GM12878 (cell line): ENCODE data around the gene KCNB1. TPM values are rescaled to one million over a fixed set of nuclear protein-coding genes. Genes with fewer than 3 reads are reported as not detected.

Experiments used
- ATAC-seq: fragments of 200-7000 bp; cut with Tn5 transposase; 3 replicates; pipeline ENCODE4 v1.9.1; 2020; ENCODE audit warnings: mild to moderate bottlenecking, moderate library complexity
- BruUV-seq: library from RNA; stranded (reverse); fragments of 400-500 nt; replicated peaks from 2 replicates; lab custom pipeline; 2021; lab: Mats Ljungman, UMichigan
- CTCF ChIA-PET: fragments of 300-600 bp; sonication (Branson Sonifier 250); formaldehyde crosslinking; extraction: SDS; loops from one replicate; lab custom pipeline; 2021; ENCODE audit warnings: inconsistent platforms; lab: Yijun Ruan, JAX
- POLR2A ChIA-PET: fragments of 350-600 bp; formaldehyde crosslinking; extraction: SDS; loops from one replicate; lab custom pipeline; 2021; ENCODE audit warnings: inconsistent platforms; lab: Charles Lee
- RAD21 ChIA-PET: fragments of 300-600 bp; sonication (Branson Sonifier 250); formaldehyde crosslinking; loops from one replicate; lab custom pipeline; 2023; ENCODE audit warnings: antibody characterized with exemption; ENCODE audit not compliant: unreplicated experiment; lab: Charles Lee
- SMC1A ChIA-PET: fragments of 300-600 bp; sonication (Branson Sonifier 250); formaldehyde crosslinking; loops from one replicate; lab custom pipeline; 2023; ENCODE audit not compliant: unreplicated experiment, uncharacterized antibody; lab: Charles Lee
- DNase-seq: peaks from one replicate; pipeline ENCODE4 v3.0.0-alpha.2; 2011; ENCODE audit warnings: low read depth, low spot score
- FAIRE-seq: peaks from 3 replicates; lab custom pipeline; 2011; peaks lifted over from hg19 to GRCh38; lab: Jason Lieb, UNC
- H2AFZ ChIP-seq: 2 replicates; pipeline ENCODE4 v1.6.0; 2011; ENCODE audit warnings: low read depth, low read length, control low read depth; ENCODE audit not compliant: control insufficient read depth
- H3K27ac ChIP-seq: 2 replicates; pipeline ENCODE4 v1.5.1; 2011; ENCODE audit warnings: control low read depth; ENCODE audit not compliant: control insufficient read depth, insufficient read depth
- H3K27me3 ChIP-seq, 2 experiments: replicated peaks in 1 of 2; 2 replicates each; pipeline versions ENCODE4 v1.6.0 to v1.6.1; 2011; ENCODE audit warnings: low read length in 1 of 2; ENCODE audit not compliant: control insufficient read depth in 2 of 2, insufficient read depth in 2 of 2
- H3K36me3 ChIP-seq, 2 experiments: 2 replicates each; pipeline ENCODE4 v1.5.1; 2011; ENCODE audit warnings: low read length in 1 of 2; ENCODE audit not compliant: control insufficient read depth in 2 of 2, insufficient read depth in 2 of 2
- H3K4me1 ChIP-seq: 2 replicates; pipeline ENCODE4 v1.6.1; 2011; ENCODE audit warnings: mild to moderate bottlenecking, low read length, moderate library complexity, mixed read lengths; ENCODE audit not compliant: control insufficient read depth, insufficient read depth
- H3K4me2 ChIP-seq: 2 replicates; pipeline ENCODE4 v1.6.0; 2011; ENCODE audit warnings: control low read depth; ENCODE audit not compliant: control insufficient read depth, insufficient read depth
- H3K4me3 ChIP-seq: fragments of 200-600 bp; sonication (generic); 2 replicates; pipeline ENCODE4 v1.5.1; 2016
- H3K79me2 ChIP-seq: 2 replicates; pipeline ENCODE4 v1.6.0; 2011; ENCODE audit warnings: low read length; ENCODE audit not compliant: control insufficient read depth, insufficient read depth
- H3K9ac ChIP-seq: 2 replicates; pipeline ENCODE4 v1.8.0; 2011; ENCODE audit warnings: low read length, control low read depth, mixed read lengths; ENCODE audit not compliant: control insufficient read depth, insufficient read depth
- H3K9me3 ChIP-seq: replicated peaks from 3 replicates; pipeline ENCODE4 v1.5.1; 2011; ENCODE audit warnings: mild to moderate bottlenecking, low read length; ENCODE audit not compliant: control insufficient read depth, insufficient read depth
- H4K20me1 ChIP-seq: 2 replicates; pipeline ENCODE4 v1.6.0; 2011; ENCODE audit not compliant: control insufficient read depth, insufficient read depth
- RFX5 ChIP-seq: IDR thresholded peaks from 2 replicates; pipeline ENCODE4 v1.6.1; 2011; ENCODE audit warnings: low read depth, low read length, improper control_type of control experiment
- WGBS: methylation state at CpG from one replicate; pipeline ENCODE4 v1.1.6; 2016; ENCODE audit warnings: low lambda C conversion rate; ENCODE audit not compliant: insufficient replicate concordance, insufficient coverage; ENCODE audit errors: missing lambda C conversion rate; 5-methylcytosine and 5-hydroxymethylcytosine counted together
- in situ Hi-C: fragments of 300-500 bp; cut with MboI; formaldehyde crosslinking; loops from 9 replicates; pipeline ENCODE4 v1.14.3; 2018; ENCODE audit warnings: mixed read lengths
- intact Hi-C: fragments of 100-400 bp; cut with micrococcal nuclease; formaldehyde crosslinking; loops from one replicate; pipeline ENCODE4 v1.14.2; 2022; ENCODE audit not compliant: unreplicated experiment
- polyA plus RNA-seq, 11 experiments: library from polyadenylated mRNA; depleted of rRNA in 4 of 11; unstranded in 6 of 11; stranded (reverse) in 5 of 11; fragments of >200 nt; fragmentation: Nextera tagmentation in 4 of 11; fragmentation: Illumina TruSeq in 1 of 11; extraction: Ambion mirVana in 4 of 11; extraction: Trizol in 1 of 11; gene quantifications; 1 replicate in 1 of 11; 2 replicates in 10 of 11; pipeline versions ENCODE4 v1.2.1 to v1.2.3, GENCODE V29; 2011 to 2016; ENCODE audit warnings: inconsistent platforms in 2 of 11, missing spikeins in 2 of 11, low read depth in 1 of 11
- total RNA-seq, 4 experiments: library from RNA; depleted of rRNA in 3 of 4; stranded (reverse); fragments of >200 nt in 3 of 4; fragmentation: Illumina TruSeq in 1 of 4; extraction: Trizol in 1 of 4; gene quantifications; 2 replicates each; pipeline versions ENCODE4 v1.2.1 to v1.2.3, GENCODE V29; 2013 to 2021
- TF ChIP-seq, protein P1 (sequence below): IDR thresholded peaks from 2 replicates; pipeline ENCODE4 v1.6.1; 2012; ENCODE audit warnings: low read length, inconsistent platforms

Gene KCNB1
- total and polyA plus RNA-seq, 10 of the 15 experiments (the other 5 are each of a cell fraction or from before 2014, with no cell fraction given), result 0.02 to 0.08 (median 0.03) TPM; not detected in 7

DNA sequence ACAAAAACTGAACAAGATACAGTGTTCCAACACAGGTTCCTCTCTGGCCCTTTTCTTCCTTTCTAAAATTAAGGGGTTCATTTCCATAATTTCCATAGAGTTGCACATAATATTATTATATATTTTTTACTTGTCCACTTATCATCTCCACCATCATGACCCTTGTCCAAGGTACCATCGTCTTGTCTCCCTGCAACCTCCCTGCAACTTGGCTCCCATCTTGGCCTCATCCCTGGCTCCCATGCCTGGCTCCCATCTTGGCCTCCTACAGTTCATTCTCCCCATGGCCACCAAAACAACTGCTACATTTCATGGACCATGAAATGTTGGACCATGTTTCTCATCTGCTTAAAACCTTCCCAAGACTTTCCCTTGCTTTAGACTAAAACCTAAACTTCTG is 3.1 kb upstream of the KCNB1 start:
- ChIA-PET CTCF (interaction anchor here (0.6 to 2.8 kb wide), 6 partner anchors 21 to 255 kb away, joined by 3 to 13 read pairs (median 4); no protein-coding TSS in a partner anchor), RAD21 (no interaction called here), POLR2A (no interaction called here), SMC1A (interaction anchor here (2.0 kb wide), 1 partner anchor 151 kb away, joined by 5 read pairs; no protein-coding TSS in a partner anchor)
- in situ Hi-C loops (no loop called here), intact Hi-C loops (no loop called here)
- DNase-seq (no peak), FAIRE-seq (no peak), ATAC-seq (no peak)
- Histone ChIP-seq H3K4me2 (no peak overlapping the region), H3K36me3 (no peaks in the 10 kb centered on the region), H3K79me2 (no peaks in the 10 kb centered on the region), H3K9me3 (no peaks in the 10 kb centered on the region), H3K27me3 (peaks cover 8 to 10% of the 10 kb centered on the region in 2 experiments; a peak in 3 of 4 replicates), H3K4me1 (no peaks in the 10 kb centered on the region), H2AFZ (no peak overlapping the region), H3K9ac (no peak overlapping the region), H3K4me3 (no peak overlapping the region), H4K20me1 (no peaks in the 10 kb centered on the region), H3K27ac (no peak overlapping the region)
- no TSS peak for BruUV-seq
- TF ChIP-seq, protein P1, sequence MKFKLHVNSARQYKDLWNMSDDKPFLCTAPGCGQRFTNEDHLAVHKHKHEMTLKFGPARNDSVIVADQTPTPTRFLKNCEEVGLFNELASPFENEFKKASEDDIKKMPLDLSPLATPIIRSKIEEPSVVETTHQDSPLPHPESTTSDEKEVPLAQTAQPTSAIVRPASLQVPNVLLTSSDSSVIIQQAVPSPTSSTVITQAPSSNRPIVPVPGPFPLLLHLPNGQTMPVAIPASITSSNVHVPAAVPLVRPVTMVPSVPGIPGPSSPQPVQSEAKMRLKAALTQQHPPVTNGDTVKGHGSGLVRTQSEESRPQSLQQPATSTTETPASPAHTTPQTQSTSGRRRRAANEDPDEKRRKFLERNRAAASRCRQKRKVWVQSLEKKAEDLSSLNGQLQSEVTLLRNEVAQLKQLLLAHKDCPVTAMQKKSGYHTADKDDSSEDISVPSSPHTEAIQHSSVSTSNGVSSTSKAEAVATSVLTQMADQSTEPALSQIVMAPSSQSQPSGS, result no peak
- TF ChIP-seq RFX5, result no peak
- 12% methylated on average over 1 of the region's 1 CpG for WGBS
